HG03139 (cell line): ENCODE results near the gene TSACC.

Experiments used
- ATAC-seq: cut with Tn5 transposase; IDR thresholded peaks from one replicate; pipeline ENCODE4 v1.9.1; 2021; ENCODE audit not compliant: unreplicated experiment

Gene TSACC

GRCh38 chr1:156391701-156392100 lies 53.4 kb downstream of the TSACC start:
- no peak for ATAC-seq

- ATAC-seq = no peak
These were observed 54.1 kb downstream of the TSACC start for GRCh38 chr1:156392452-156392853.

- no peak for ATAC-seq
These were observed 54.8 kb downstream of the TSACC start for GRCh38 chr1:156393095-156393494.

- no peak for ATAC-seq
These were observed 55.8 kb downstream of the TSACC start for GRCh38 chr1:156394082-156394481.

- no peak for ATAC-seq
These were observed 56.6 kb downstream of the TSACC start for GRCh38 chr1:156394835-156395461.
